Measurements from ENCODE around the gene PHTF2. TPM values are rescaled to one million over a fixed set of nuclear protein-coding genes. Genes with fewer than 3 reads are reported as not detected.

The PHTF2 gene
- total RNA-seq, 1 donor = 28.6 TPM

- Histone ChIP-seq H3K4me3 (ENCODE audit: insufficient read depth, low read length) (no peak overlapping the region), H4K20me1 (ENCODE audit: insufficient read depth, low read length) (no peaks in the 10 kb centered on the region), H3K27me3 (ENCODE audit: insufficient read depth, low read length) (no peaks in the 10 kb centered on the region), H2AFZ (ENCODE audit: low read length) (no peak overlapping the region), H3K36me3 (ENCODE audit: insufficient read depth, low read length) (peaks cover 6% of the 10 kb centered on the region), H3K9me3 (ENCODE audit: low read depth, low read length) (no peaks in the 10 kb centered on the region), H3K27ac (ENCODE audit: low read depth, low read length) (no peak overlapping the region), H3K4me1 (ENCODE audit: insufficient read depth, low read length) (no peaks in the 10 kb centered on the region), H3K4me2 (ENCODE audit: insufficient read depth, low read length) (no peak overlapping the region), H3K79me2 (ENCODE audit: insufficient read depth, low read length) (no peaks in the 10 kb centered on the region)
- no peak for TF ChIP-seq CTCF (IDR thresholded peaks at IDR 0.05; ENCODE audit: extremely low read depth, low read depth, low read length)
- DNase-seq (ENCODE audit: insufficient read length, low spot score, missing footprints) = no peak
Measured at GRCh38 chr7:77944183-77945182, 145.9 kb downstream of the PHTF2 start.

- Histone ChIP-seq H3K4me2 (ENCODE audit: insufficient read depth, low read length) (no peak overlapping the region), H3K79me2 (ENCODE audit: insufficient read depth, low read length) (no peaks in the 10 kb centered on the region), H2AFZ (ENCODE audit: low read length) (no peak overlapping the region), H3K27me3 (ENCODE audit: insufficient read depth, low read length) (no peaks in the 10 kb centered on the region), H4K20me1 (ENCODE audit: insufficient read depth, low read length) (no peaks in the 10 kb centered on the region), H3K36me3 (ENCODE audit: insufficient read depth, low read length) (no peaks in the 10 kb centered on the region), H3K9me3 (ENCODE audit: low read depth, low read length) (no peaks in the 10 kb centered on the region), H3K27ac (ENCODE audit: low read depth, low read length) (no peak overlapping the region), H3K4me3 (ENCODE audit: insufficient read depth, low read length) (no peak overlapping the region), H3K4me1 (ENCODE audit: insufficient read depth, low read length) (no peaks in the 10 kb centered on the region)
- TF ChIP-seq CTCF (IDR thresholded peaks at IDR 0.05; ENCODE audit: extremely low read depth, low read depth, low read length) = no peak
- no peak for DNase-seq (ENCODE audit: insufficient read length, low spot score, missing footprints)
Measured at GRCh38 chr7:77950548-77950947, 152.0 kb downstream of the PHTF2 start.

GRCh38 chr7:77954773-77955555 is 156.4 kb downstream of the PHTF2 start:
- Histone ChIP-seq H3K4me1 (ENCODE audit: insufficient read depth, low read length) (no peaks in the 10 kb centered on the region), H3K79me2 (ENCODE audit: insufficient read depth, low read length) (no peaks in the 10 kb centered on the region), H3K9me3 (ENCODE audit: low read depth, low read length) (no peaks in the 10 kb centered on the region), H3K36me3 (ENCODE audit: insufficient read depth, low read length) (no peaks in the 10 kb centered on the region), H4K20me1 (ENCODE audit: insufficient read depth, low read length) (no peaks in the 10 kb centered on the region), H3K4me2 (ENCODE audit: insufficient read depth, low read length) (no peak overlapping the region), H2AFZ (ENCODE audit: low read length) (no peak overlapping the region), H3K27me3 (ENCODE audit: insufficient read depth, low read length) (no peaks in the 10 kb centered on the region), H3K4me3 (ENCODE audit: insufficient read depth, low read length) (no peak overlapping the region), H3K27ac (ENCODE audit: low read depth, low read length) (no peak overlapping the region)
- no peak for TF ChIP-seq CTCF (IDR thresholded peaks at IDR 0.05; ENCODE audit: extremely low read depth, low read depth, low read length)
- DNase-seq (ENCODE audit: insufficient read length, low spot score, missing footprints) = no peak

GRCh38 chr7:77958436-77958835 is 159.9 kb downstream of the PHTF2 start:
- DNase-seq (ENCODE audit: insufficient read length, low spot score, missing footprints) = no peak
- TF ChIP-seq CTCF (IDR thresholded peaks at IDR 0.05; ENCODE audit: extremely low read depth, low read depth, low read length) = no peak
- Histone ChIP-seq H3K4me2 (ENCODE audit: insufficient read depth, low read length) (no peak overlapping the region), H4K20me1 (ENCODE audit: insufficient read depth, low read length) (no peaks in the 10 kb centered on the region), H3K79me2 (ENCODE audit: insufficient read depth, low read length) (no peaks in the 10 kb centered on the region), H3K9me3 (ENCODE audit: low read depth, low read length) (no peaks in the 10 kb centered on the region), H3K27ac (ENCODE audit: low read depth, low read length) (no peak overlapping the region), H3K27me3 (ENCODE audit: insufficient read depth, low read length) (no peaks in the 10 kb centered on the region), H2AFZ (ENCODE audit: low read length) (no peak overlapping the region), H3K4me1 (ENCODE audit: insufficient read depth, low read length) (no peaks in the 10 kb centered on the region), H3K36me3 (ENCODE audit: insufficient read depth, low read length) (no peaks in the 10 kb centered on the region), H3K4me3 (ENCODE audit: insufficient read depth, low read length) (no peak overlapping the region)
